OCI-LY7 (cell line): Measurements from ENCODE around the gene PARD3.

ENCODE experiments used
- EZH2phosphoT487 ChIP-seq: fragments of 200-600 bp; sonication (generic); IDR thresholded peaks from 2 replicates; pipeline ENCODE4 v1.6.1; 2018; ENCODE audit warnings: low read depth, borderline replicate concordance, mild to moderate bottlenecking, mixed run types, antibody characterized with exemption, low read length, moderate library complexity, mixed read lengths
- TF ChIP-seq, protein P1 (sequence below): fragments of 200-600 bp; sonication (generic); conservative IDR thresholded peaks from 2 replicates; pipeline ENCODE4 v1.5.1; 2014; ENCODE audit warnings: mild to moderate bottlenecking, antibody characterized with exemption, low read length, moderate library complexity, mixed read lengths

DNA sequence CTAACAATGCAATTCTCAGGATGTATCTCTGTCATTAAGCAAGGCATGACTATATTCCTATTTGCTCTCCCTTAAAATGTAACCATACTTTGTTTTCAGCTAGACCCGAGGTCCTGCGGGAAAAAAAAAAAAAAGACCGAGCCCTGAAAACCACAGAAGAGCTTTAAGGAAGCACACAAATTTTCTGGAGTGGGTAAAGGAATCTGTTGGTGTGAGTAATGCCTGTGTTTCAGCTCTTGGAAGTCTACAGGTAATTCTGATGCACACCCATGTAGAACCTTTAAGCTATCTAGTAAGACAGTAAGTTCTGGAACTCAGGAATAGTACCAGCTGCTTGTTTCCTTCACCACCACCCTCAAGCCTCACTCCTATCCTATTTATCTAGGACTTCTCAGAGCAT, 351.1 kb downstream of the PARD3 start:
- TF ChIP-seq, protein P1, sequence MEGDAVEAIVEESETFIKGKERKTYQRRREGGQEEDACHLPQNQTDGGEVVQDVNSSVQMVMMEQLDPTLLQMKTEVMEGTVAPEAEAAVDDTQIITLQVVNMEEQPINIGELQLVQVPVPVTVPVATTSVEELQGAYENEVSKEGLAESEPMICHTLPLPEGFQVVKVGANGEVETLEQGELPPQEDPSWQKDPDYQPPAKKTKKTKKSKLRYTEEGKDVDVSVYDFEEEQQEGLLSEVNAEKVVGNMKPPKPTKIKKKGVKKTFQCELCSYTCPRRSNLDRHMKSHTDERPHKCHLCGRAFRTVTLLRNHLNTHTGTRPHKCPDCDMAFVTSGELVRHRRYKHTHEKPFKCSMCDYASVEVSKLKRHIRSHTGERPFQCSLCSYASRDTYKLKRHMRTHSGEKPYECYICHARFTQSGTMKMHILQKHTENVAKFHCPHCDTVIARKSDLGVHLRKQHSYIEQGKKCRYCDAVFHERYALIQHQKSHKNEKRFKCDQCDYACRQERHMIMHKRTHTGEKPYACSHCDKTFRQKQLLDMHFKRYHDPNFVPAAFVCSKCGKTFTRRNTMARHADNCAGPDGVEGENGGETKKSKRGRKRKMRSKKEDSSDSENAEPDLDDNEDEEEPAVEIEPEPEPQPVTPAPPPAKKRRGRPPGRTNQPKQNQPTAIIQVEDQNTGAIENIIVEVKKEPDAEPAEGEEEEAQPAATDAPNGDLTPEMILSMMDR, result no peak
- TF ChIP-seq EZH2phosphoT487, result no peak
